DND-41 (cell line): ENCODE measurements around the gene ZBTB8A.

Experiments used
- ATAC-seq: fragments of 200-7000 bp; cut with Tn5 transposase; 3 replicates; pipeline ENCODE4 v1.9.1; 2021; ENCODE audit warnings: low read depth; ENCODE audit not compliant: insufficient read depth
- DNase-seq: peaks from one replicate; pipeline ENCODE4 v3.0.0-alpha.2; 2020
- H2AFZ ChIP-seq: 2 replicates; pipeline ENCODE4 v1.6.0; 2012; ENCODE audit warnings: low read depth, low read length
- H3K27ac ChIP-seq: 2 replicates; pipeline ENCODE4 v1.5.1; 2012; ENCODE audit warnings: low read length, inconsistent platforms
- H3K27me3 ChIP-seq: fragments of 200-600 bp; sonication (generic); 2 replicates; pipeline ENCODE4 v1.6.0; 2012; ENCODE audit warnings: low read length, mild to moderate bottlenecking, inconsistent platforms; ENCODE audit not compliant: insufficient read depth, poor library complexity
- H3K36me3 ChIP-seq: 2 replicates; pipeline ENCODE4 v1.5.1; 2012; ENCODE audit warnings: low read length, inconsistent platforms; ENCODE audit not compliant: insufficient read depth
- H3K4me1 ChIP-seq: 2 replicates; pipeline ENCODE4 v1.5.1; 2012; ENCODE audit warnings: mild to moderate bottlenecking, low read length; ENCODE audit not compliant: insufficient read depth
- H3K4me2 ChIP-seq: 2 replicates; pipeline ENCODE4 v1.6.0; 2012; ENCODE audit warnings: mild to moderate bottlenecking, moderate library complexity, low read length, inconsistent platforms; ENCODE audit not compliant: insufficient read depth
- H3K4me3 ChIP-seq, 2 experiments: fragments of 200-600 bp in 1 of 2; shearing (Covaris generic) in 1 of 2; 2 replicates each; pipeline ENCODE4 v1.5.1; 2012 to 2016; ENCODE audit warnings: inconsistent platforms in 2 of 2, low read length in 2 of 2, mild to moderate bottlenecking in 2 of 2, low read depth in 1 of 2, moderate library complexity in 1 of 2
- H3K79me2 ChIP-seq: 2 replicates; pipeline ENCODE4 v1.6.0; 2012; ENCODE audit warnings: low read length, inconsistent platforms; ENCODE audit not compliant: insufficient read depth
- H3K9ac ChIP-seq: 2 replicates; pipeline ENCODE4 v1.6.0; 2012; ENCODE audit warnings: low read depth, mild to moderate bottlenecking, inconsistent platforms, low read length, moderate library complexity
- H3K9me3 ChIP-seq: 2 replicates; pipeline ENCODE4 v1.5.1; 2012; ENCODE audit warnings: low read length, moderate library complexity, mild to moderate bottlenecking, inconsistent platforms; ENCODE audit not compliant: insufficient read depth, severe bottlenecking
- H4K20me1 ChIP-seq: 2 replicates; pipeline ENCODE4 v1.6.0; 2012; ENCODE audit warnings: low read length; ENCODE audit not compliant: insufficient read depth
- CTCF ChIP-seq: IDR thresholded peaks from 2 replicates; pipeline ENCODE4 v1.5.1; 2012; ENCODE audit warnings: borderline replicate concordance, low read length, moderate library complexity, mild to moderate bottlenecking; ENCODE audit not compliant: poor library complexity, severe bottlenecking; ENCODE audit errors: extremely low read depth
- EZH2 ChIP-seq: IDR thresholded peaks from 3 replicates; pipeline ENCODE4 v1.6.1; 2012; ENCODE audit warnings: borderline replicate concordance, low read depth, mild to moderate bottlenecking, moderate library complexity, low read length, inconsistent platforms; ENCODE audit not compliant: severe bottlenecking

ZBTB8A gene

GRCh38 chr1:32632829-32633228 lies 93.6 kb downstream of the ZBTB8A start:
- no peak overlapping the region for H2AFZ ChIP-seq
- DNase-seq (no peak), ATAC-seq (no peak)
- no peak overlapping the region for H3K4me2 ChIP-seq
- peaks cover 53% of the 10 kb centered on the region for H3K36me3 ChIP-seq
- H4K20me1 ChIP-seq = peaks cover 3% of the 10 kb centered on the region; the same call in 1 of the 2 replicates
- TF ChIP-seq EZH2 (no peak), CTCF (no peak)
- no peak overlapping the region for H3K9ac ChIP-seq
- no peaks in the 10 kb centered on the region for H3K9me3 ChIP-seq
- H3K4me3 ChIP-seq = no peak overlapping the region
- peaks cover 34% of the 10 kb centered on the region for H3K79me2 ChIP-seq
- H3K27ac ChIP-seq = no peak overlapping the region
- H3K4me1 ChIP-seq = no peaks in the 10 kb centered on the region
- no peaks in the 10 kb centered on the region for H3K27me3 ChIP-seq

DNA sequence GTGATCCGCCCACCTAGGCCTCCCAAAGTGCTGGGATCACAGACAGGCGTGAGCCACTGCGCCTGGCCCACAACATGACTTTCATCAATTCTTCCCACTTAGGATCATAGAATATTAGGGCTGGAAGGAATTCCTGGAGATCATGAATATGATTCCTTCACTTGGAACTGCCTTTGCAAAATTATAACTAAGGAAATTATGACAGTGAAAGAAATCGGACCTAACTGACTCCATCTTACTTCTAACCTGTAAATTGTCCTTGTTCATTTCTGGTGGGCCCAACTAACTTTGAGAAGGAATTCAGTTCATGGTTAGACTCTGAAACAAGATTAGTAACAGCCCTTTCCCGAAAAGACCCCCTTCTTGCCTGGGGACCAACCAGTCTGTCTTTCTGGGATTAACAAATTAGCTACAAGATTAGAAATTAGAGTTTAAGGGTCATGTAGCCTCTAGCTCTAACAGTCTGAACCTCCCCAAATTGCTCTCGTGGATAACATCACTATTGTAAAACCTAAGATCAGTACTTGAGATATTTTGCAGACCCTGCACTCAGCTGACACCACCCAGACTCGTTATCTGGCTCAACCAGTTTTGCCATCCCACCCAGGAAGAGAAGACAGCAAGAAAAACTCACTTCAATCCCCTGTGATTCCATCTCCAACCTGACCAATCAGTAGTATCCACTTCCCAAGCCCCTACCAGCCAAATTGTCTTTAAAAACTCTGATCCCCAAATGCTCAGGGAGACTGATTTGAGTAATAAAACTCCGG lies 96.5 kb downstream of the ZBTB8A start:
- Histone ChIP-seq H3K9ac (no peak overlapping the region), H2AFZ (no peak overlapping the region), H3K9me3 (no peaks in the 10 kb centered on the region), H3K4me1 (no peaks in the 10 kb centered on the region), H3K27me3 (no peaks in the 10 kb centered on the region), H3K4me2 (no peak overlapping the region), H3K79me2 (peaks cover 59% of the 10 kb centered on the region), H3K27ac (no peak overlapping the region), H4K20me1 (peaks cover 9% of the 10 kb centered on the region; the same call in 1 of the 2 replicates), H3K4me3 (no peak overlapping the region), H3K36me3 (peaks cover 30% of the 10 kb centered on the region)
- ATAC-seq (no peak), DNase-seq (no peak)
- no peak for TF ChIP-seq CTCF
- no peak for TF ChIP-seq EZH2

GRCh38 chr1:32636914-32637645 lies 97.9 kb downstream of the ZBTB8A start:
- no peak overlapping the region for H3K4me2 ChIP-seq

More at GRCh38 chr1:32636914-32637645, 97.9 kb downstream of the ZBTB8A start:
- Histone ChIP-seq H2AFZ (no peak overlapping the region), H3K4me3 (no peak overlapping the region), H4K20me1 (peaks cover 9% of the 10 kb centered on the region; the same call in 1 of the 2 replicates), H3K36me3 (peaks cover 25% of the 10 kb centered on the region), H3K27me3 (no peaks in the 10 kb centered on the region), H3K27ac (no peak overlapping the region), H3K9me3 (no peaks in the 10 kb centered on the region), H3K9ac (no peak overlapping the region), H3K4me1 (no peaks in the 10 kb centered on the region), H3K79me2 (peaks cover 68% of the 10 kb centered on the region)
- ATAC-seq (no peak), DNase-seq (no peak)
- TF ChIP-seq CTCF (no peak), EZH2 (no peak)
